Measurements from ENCODE around the gene BRIX1. TPM values are rescaled to one million over a fixed set of nuclear protein-coding genes. Genes with fewer than 3 reads are reported as not detected.

Gene BRIX1
- total RNA-seq, 1 experiment from 2014 or later, result 76.4 TPM

DNA sequence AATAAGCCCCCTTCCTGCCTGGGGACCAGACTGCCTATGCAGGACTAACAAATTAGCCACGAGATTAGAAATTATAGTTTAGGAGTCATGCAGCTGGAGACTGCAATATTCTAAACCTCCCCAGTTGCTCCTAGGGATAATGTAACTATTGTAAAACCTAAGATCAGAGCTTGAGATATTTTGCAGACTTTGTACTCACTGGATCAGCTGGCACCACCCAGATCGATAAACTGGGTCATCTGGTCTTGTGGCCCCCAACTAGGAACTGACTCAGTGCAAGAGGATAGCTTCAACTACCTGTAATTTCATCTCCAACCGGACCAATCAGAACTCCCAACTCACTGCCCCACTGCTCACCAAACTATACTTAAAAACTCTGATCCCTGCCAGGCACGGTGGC lies 52.0 kb downstream of the BRIX1 start:
- POLR2A ChIA-PET, result no interaction called here
- no peaks in the 10 kb centered on the region for H4K20me1 ChIP-seq (ENCODE audit: insufficient read depth)
- ATAC-seq (no peak), DNase-seq (ENCODE audit: low read depth, low spot score) (no peak)
- no peak overlapping the region for H2AFZ ChIP-seq (ENCODE audit: low read depth, low read length, poor library complexity, severe bottlenecking)
- intact Hi-C loops (cut with micrococcal nuclease), result no loop called here
- no peaks in the 10 kb centered on the region for H3K9me2 ChIP-seq (ENCODE audit: insufficient read depth)
- BruUV-seq (replicated peaks), result no TSS peak
- H3K9ac ChIP-seq (ENCODE audit: low read length), result no peak overlapping the region
- CTCF ChIA-PET, result no interaction called here
- no peak overlapping the region for H3K4me3 ChIP-seq (replicated peaks in 1 of 2; ENCODE audit: low read depth in 1 of 2, low read length in 2 of 2)
- no peaks in the 10 kb centered on the region; a peak in 1 of 4 replicates for H3K36me3 ChIP-seq (ENCODE audit: control insufficient read depth in 1 of 2, insufficient read depth in 2 of 2, low read length in 2 of 2)
- TF ChIP-seq ZFX (IDR thresholded peaks at IDR 0.05), result no peak
- TF ChIP-seq TCF7L2 (IDR thresholded peaks at IDR 0.05; ENCODE audit: borderline replicate concordance, extremely low read depth, insufficient read depth, insufficient read length), result no peak
- TF ChIP-seq, protein P1, sequence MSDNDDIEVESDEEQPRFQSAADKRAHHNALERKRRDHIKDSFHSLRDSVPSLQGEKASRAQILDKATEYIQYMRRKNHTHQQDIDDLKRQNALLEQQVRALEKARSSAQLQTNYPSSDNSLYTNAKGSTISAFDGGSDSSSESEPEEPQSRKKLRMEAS (IDR thresholded peaks at IDR 0.05), result no peak
- no peak for TF ChIP-seq JUND (IDR thresholded peaks at IDR 0.05)
- H3K9me3 ChIP-seq (ENCODE audit: control insufficient read depth in 1 of 2, insufficient read depth in 1 of 2, low read depth in 1 of 2, low read length in 2 of 2), result no peaks in the 10 kb centered on the region
- H3K27me3 ChIP-seq (ENCODE audit: insufficient read depth, low read length), result no peaks in the 10 kb centered on the region
- RAD21 ChIA-PET (ENCODE audit: low non-redundant PET in 1 of 2, low total read pairs in 2 of 2, uncharacterized antibody in 2 of 2, unreplicated experiment in 2 of 2), result no interaction called here
- H3K27ac ChIP-seq (ENCODE audit: low read depth, low read length), result no peak overlapping the region
- H3K4me2 ChIP-seq (ENCODE audit: low read length), result no peak overlapping the region
- H3K4me1 ChIP-seq (ENCODE audit: control insufficient read depth in 1 of 2, insufficient read depth in 2 of 2, low read length in 2 of 2), result no peaks in the 10 kb centered on the region
- H3K79me2 ChIP-seq (ENCODE audit: insufficient read depth, low read length), result no peaks in the 10 kb centered on the region

DNA sequence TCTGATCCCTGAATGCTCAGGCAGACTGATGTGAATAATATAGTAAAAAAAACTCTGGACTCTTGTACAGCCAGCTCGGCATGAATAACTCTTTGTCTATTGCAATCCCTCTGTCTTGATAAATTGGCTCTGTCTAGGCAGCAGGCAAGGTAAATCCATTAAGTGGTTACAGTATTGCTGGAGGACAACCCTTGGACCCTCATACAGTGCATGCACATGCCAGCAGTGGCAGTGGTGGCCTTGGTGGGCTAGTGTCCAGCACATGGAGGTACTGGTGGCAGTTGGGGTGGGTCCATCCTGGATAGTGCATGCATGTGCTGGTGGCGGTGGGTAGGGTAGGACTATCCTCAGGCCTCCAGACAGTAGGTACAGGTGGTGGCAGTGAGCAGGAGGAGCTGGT lies 52.7 kb downstream of the BRIX1 start:
- POLR2A ChIA-PET, result no interaction called here
- TF ChIP-seq FOSL1 (IDR thresholded peaks at IDR 0.05; ENCODE audit: low read depth) (no peak), CEBPB (IDR thresholded peaks at IDR 0.05; ENCODE audit: low read depth) (no peak), SP1 (IDR thresholded peaks at IDR 0.05; ENCODE audit: low read depth) (no peak), TCF7L2 (IDR thresholded peaks at IDR 0.05; ENCODE audit: borderline replicate concordance, extremely low read depth, insufficient read depth, insufficient read length) (no peak), EGR1 (IDR thresholded peaks at IDR 0.05; ENCODE audit: low read depth) (no peak), JUND (IDR thresholded peaks at IDR 0.05) (no peak), ZFX (IDR thresholded peaks at IDR 0.05) (no peak), EZH2 (IDR thresholded peaks at IDR 0.05) (no peak), SIN3A (IDR thresholded peaks at IDR 0.05; ENCODE audit: low read depth) (no peak)
- TF ChIP-seq, protein P1 (IDR thresholded peaks at IDR 0.05), result no peak
- TF ChIP-seq, protein P2, sequence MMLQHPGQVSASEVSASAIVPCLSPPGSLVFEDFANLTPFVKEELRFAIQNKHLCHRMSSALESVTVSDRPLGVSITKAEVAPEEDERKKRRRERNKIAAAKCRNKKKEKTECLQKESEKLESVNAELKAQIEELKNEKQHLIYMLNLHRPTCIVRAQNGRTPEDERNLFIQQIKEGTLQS (IDR thresholded peaks at IDR 0.05), result no peak
- H3K4me1 ChIP-seq (ENCODE audit: control insufficient read depth in 1 of 2, insufficient read depth in 2 of 2, low read length in 2 of 2), result no peaks in the 10 kb centered on the region
- no peak overlapping the region for H3K4me3 ChIP-seq (replicated peaks in 1 of 2; ENCODE audit: low read depth in 1 of 2, low read length in 2 of 2)
- RAD21 ChIA-PET (ENCODE audit: low non-redundant PET in 1 of 2, low total read pairs in 2 of 2, uncharacterized antibody in 2 of 2, unreplicated experiment in 2 of 2), result no interaction called here
- H3K79me2 ChIP-seq (ENCODE audit: insufficient read depth, low read length), result no peaks in the 10 kb centered on the region
- ATAC-seq (no peak), DNase-seq (ENCODE audit: low read depth, low spot score) (no peak)
- CTCF ChIA-PET, result no interaction called here
- H4K20me1 ChIP-seq (ENCODE audit: insufficient read depth), result no peaks in the 10 kb centered on the region
- H3K9me2 ChIP-seq (ENCODE audit: insufficient read depth), result no peaks in the 10 kb centered on the region
- H3K27ac ChIP-seq (ENCODE audit: low read depth, low read length), result no peak overlapping the region
- no peak overlapping the region for H3K4me2 ChIP-seq (ENCODE audit: low read length)
- H3K36me3 ChIP-seq (ENCODE audit: control insufficient read depth in 1 of 2, insufficient read depth in 2 of 2, low read length in 2 of 2), result no peaks in the 10 kb centered on the region; a peak in 1 of 4 replicates
- H2AFZ ChIP-seq (ENCODE audit: low read depth, low read length, poor library complexity, severe bottlenecking), result no peak overlapping the region
- no TSS peak for BruUV-seq (replicated peaks)
- no peaks in the 10 kb centered on the region for H3K9me3 ChIP-seq (ENCODE audit: control insufficient read depth in 1 of 2, insufficient read depth in 1 of 2, low read depth in 1 of 2, low read length in 2 of 2)
- no peak overlapping the region for H3K9ac ChIP-seq (ENCODE audit: low read length)
- intact Hi-C loops (cut with micrococcal nuclease), result no loop called here
- no peaks in the 10 kb centered on the region for H3K27me3 ChIP-seq (ENCODE audit: insufficient read depth, low read length)

Data from HCT116 (cell line).